ENCODE measurements around the gene ARHGAP29.

ARHGAP29 gene

DNA sequence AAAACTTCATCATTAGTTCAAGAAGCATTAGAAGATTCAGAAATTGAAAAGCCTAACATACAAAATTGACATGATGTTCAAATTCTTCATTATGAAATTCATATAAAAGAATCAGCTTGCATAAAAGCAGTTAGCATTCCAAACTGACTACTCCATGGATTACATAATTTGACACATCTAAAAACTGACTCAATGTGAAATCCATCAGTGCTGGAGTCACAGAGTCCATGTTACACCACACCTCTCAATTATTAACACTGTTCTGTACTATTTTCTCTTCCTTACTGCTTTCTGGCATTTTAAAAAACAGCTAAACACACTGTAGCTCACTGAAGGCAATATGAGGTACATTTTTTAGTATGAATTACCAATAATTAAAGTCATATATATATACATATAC, 28.0 kb downstream of the ARHGAP29 start:
- TF ChIP-seq CTCF (IDR thresholded peaks at IDR 0.05; ENCODE audit: borderline replicate concordance, control extremely low read depth, extremely low read depth, insufficient read depth, missing control alignments) = no peak
- DNase-seq (ENCODE audit: low spot score) = no peak
- in situ Hi-C loops (cut with MboI; ENCODE audit: low sequenced_read_pairs, unreplicated experiment) = no loop called here

DNA sequence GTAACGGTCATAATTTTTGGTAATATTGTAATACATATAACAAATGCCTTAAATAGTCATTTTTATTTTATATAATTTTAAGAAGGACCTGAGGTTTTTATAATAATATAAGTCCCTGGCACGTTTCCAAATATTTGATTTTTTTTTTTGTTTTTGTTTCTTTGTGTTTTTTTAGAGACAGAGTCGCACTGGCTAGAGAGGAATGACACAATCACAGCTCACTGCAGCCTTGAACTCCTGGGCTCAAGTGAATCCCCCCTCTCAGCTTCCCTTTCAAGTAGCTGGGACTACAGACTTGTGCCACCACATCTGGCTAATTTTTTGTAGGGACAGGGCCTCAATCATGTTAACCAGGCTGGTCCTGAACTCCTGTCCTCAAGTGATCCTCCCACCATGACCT, 29.7 kb downstream of the ARHGAP29 start:
- in situ Hi-C loops (cut with MboI; ENCODE audit: low sequenced_read_pairs, unreplicated experiment) = no loop called here
- no peak for TF ChIP-seq CTCF (IDR thresholded peaks at IDR 0.05; ENCODE audit: borderline replicate concordance, control extremely low read depth, extremely low read depth, insufficient read depth, missing control alignments)
- DNase-seq (ENCODE audit: low spot score) = no peak

- in situ Hi-C loops (cut with MboI; ENCODE audit: low sequenced_read_pairs, unreplicated experiment) = no loop called here
- no peak for TF ChIP-seq CTCF (IDR thresholded peaks at IDR 0.05; ENCODE audit: borderline replicate concordance, control extremely low read depth, extremely low read depth, insufficient read depth, missing control alignments)
- no peak for DNase-seq (ENCODE audit: low spot score)
Observed at GRCh38 chr1:94205639-94206038, 31.7 kb downstream of the ARHGAP29 start.

DNA sequence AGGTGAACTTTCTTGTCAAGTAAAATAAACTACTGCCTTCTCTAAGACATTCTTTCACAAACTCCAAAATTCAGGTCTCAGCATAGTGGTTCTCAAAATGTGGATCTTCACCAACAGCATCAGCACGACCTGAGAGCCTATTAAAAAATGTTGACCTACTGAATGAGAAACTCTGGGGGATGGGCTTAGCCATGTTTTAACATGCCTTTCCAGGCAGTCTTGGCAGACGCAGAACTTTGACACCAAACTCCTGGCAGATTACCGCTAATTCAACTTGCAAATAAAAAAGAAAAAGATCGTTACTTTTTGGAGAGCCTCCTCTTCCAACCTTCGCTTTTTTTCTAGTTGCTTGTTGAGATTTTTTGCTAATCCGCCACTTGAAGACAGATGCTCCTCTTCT, 35.1 kb downstream of the ARHGAP29 start:
- DNase-seq (ENCODE audit: low spot score) = no peak
- in situ Hi-C loops (cut with MboI; ENCODE audit: low sequenced_read_pairs, unreplicated experiment) = no loop called here
- no peak for TF ChIP-seq CTCF (IDR thresholded peaks at IDR 0.05; ENCODE audit: borderline replicate concordance, control extremely low read depth, extremely low read depth, insufficient read depth, missing control alignments)

- no peak for DNase-seq (ENCODE audit: low spot score)
- no peak for TF ChIP-seq CTCF (IDR thresholded peaks at IDR 0.05; ENCODE audit: borderline replicate concordance, control extremely low read depth, extremely low read depth, insufficient read depth, missing control alignments)
- in situ Hi-C loops (cut with MboI; ENCODE audit: low sequenced_read_pairs, unreplicated experiment) = no loop called here
Observed at GRCh38 chr1:94199398-94199797, 38.0 kb downstream of the ARHGAP29 start.

DNA sequence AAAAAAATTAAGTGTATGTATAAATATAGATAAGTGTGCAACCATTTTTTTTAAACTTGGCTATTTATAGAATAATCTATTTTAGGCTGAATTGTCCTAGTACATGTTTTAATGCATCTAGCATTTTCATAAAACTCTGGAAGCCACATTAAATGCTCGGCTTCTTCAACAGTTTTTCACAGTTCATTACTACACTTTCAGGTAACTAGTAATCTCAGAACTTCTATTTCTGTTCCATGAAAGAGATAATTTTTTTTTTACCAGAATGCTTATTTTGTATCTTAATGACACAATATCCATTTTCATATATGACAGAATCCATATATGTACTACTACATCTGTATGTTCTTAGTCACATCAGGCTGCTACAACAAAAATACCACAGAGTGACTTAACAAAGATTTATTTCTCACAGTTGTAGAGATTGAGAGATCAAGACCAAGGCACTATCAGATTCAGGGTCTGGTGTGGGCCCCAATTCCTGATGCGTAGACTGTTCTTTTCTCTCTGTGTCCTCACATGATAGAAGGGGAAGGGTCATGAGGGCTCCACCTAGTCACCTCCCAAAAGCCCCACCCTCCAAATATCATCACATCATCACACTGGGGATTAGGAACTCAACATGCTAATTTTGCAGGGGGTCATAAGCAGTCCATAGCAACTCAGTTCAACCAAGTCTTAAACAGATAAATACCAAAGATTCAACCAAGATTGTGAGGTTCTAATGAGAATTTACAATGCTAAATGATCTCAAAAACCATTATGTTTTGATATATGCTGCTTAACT, 43.1 kb downstream of the ARHGAP29 start:
- in situ Hi-C loops (cut with MboI; ENCODE audit: low sequenced_read_pairs, unreplicated experiment) = no loop called here
- no peak for DNase-seq (ENCODE audit: low spot score)
- no peak for TF ChIP-seq CTCF (IDR thresholded peaks at IDR 0.05; ENCODE audit: borderline replicate concordance, control extremely low read depth, extremely low read depth, insufficient read depth, missing control alignments)
